SW480 (cell line): Measurements from ENCODE around the gene CMIP.

Source experiments
- DNase-seq: peaks from one replicate; pipeline ENCODE4 v3.0.0-alpha.2; 2016; ENCODE audit warnings: low spot score

Gene CMIP

GRCh38 chr16:81587626-81588160 is 143.1 kb downstream of the CMIP start:
- DNase-seq, result no peak

GRCh38 chr16:81588326-81589081 is 143.9 kb downstream of the CMIP start:
- DNase-seq, result no peak

GRCh38 chr16:81589975-81590650 is 145.5 kb downstream of the CMIP start:
- no peak for DNase-seq

GRCh38 chr16:81590714-81591544 is 146.3 kb downstream of the CMIP start:
- DNase-seq, result no peak

- no peak for DNase-seq
Observed at GRCh38 chr16:81591545-81591870, 146.9 kb downstream of the CMIP start.

- no peak for DNase-seq
Observed at GRCh38 chr16:81592353-81592866, 147.8 kb downstream of the CMIP start.

- no peak for DNase-seq
Observed at GRCh38 chr16:81593481-81593880, 148.9 kb downstream of the CMIP start.

- DNase-seq, result no peak
Observed at GRCh38 chr16:81595629-81596292, 151.2 kb downstream of the CMIP start.

- no peak for DNase-seq
Observed at GRCh38 chr16:81597079-81597658, 152.6 kb downstream of the CMIP start.

- no peak for DNase-seq
Observed at GRCh38 chr16:81598083-81598482, 153.5 kb downstream of the CMIP start.

- no peak for DNase-seq
Observed at GRCh38 chr16:81599034-81599744, 154.6 kb downstream of the CMIP start.

GRCh38 chr16:81600275-81600674 is 155.7 kb downstream of the CMIP start:
- peak; percentile 90 for DNase-seq

- no peak for DNase-seq
Observed at GRCh38 chr16:81601008-81601428, 156.4 kb downstream of the CMIP start.

GRCh38 chr16:81601601-81602255 is 157.1 kb downstream of the CMIP start:
- DNase-seq, result no peak

GRCh38 chr16:81602256-81602776 is 157.7 kb downstream of the CMIP start:
- no peak for DNase-seq

- DNase-seq, result no peak
Observed at GRCh38 chr16:81602792-81603191, 158.2 kb downstream of the CMIP start.

GRCh38 chr16:81604960-81605383 is 160.4 kb downstream of the CMIP start:
- no peak for DNase-seq

- no peak for DNase-seq
Observed at GRCh38 chr16:81606039-81606438, 161.4 kb downstream of the CMIP start.

GRCh38 chr16:81607006-81607405 is 162.4 kb downstream of the CMIP start:
- no peak for DNase-seq
